GM21390 (cell line): Measurements from ENCODE around the gene OSBPL8.

Experiments
- ATAC-seq: cut with Tn5 transposase; IDR thresholded peaks from one replicate; pipeline ENCODE4 v1.9.1; 2021; ENCODE audit not compliant: unreplicated experiment

OSBPL8 gene, protein sequence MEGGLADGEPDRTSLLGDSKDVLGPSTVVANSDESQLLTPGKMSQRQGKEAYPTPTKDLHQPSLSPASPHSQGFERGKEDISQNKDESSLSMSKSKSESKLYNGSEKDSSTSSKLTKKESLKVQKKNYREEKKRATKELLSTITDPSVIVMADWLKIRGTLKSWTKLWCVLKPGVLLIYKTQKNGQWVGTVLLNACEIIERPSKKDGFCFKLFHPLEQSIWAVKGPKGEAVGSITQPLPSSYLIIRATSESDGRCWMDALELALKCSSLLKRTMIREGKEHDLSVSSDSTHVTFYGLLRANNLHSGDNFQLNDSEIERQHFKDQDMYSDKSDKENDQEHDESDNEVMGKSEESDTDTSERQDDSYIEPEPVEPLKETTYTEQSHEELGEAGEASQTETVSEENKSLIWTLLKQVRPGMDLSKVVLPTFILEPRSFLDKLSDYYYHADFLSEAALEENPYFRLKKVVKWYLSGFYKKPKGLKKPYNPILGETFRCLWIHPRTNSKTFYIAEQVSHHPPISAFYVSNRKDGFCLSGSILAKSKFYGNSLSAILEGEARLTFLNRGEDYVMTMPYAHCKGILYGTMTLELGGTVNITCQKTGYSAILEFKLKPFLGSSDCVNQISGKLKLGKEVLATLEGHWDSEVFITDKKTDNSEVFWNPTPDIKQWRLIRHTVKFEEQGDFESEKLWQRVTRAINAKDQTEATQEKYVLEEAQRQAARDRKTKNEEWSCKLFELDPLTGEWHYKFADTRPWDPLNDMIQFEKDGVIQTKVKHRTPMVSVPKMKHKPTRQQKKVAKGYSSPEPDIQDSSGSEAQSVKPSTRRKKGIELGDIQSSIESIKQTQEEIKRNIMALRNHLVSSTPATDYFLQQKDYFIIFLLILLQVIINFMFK

GRCh38 chr12:76559400-76560085, at the start of gene OSBPL8:
Gene OSBPL8, minus strand, starts transcription at chr12:76559771. Its CDS starts 72,220 bp downstream, at chr12:76487551.
- ATAC-seq = peak; percentile 75

GRCh38 chr12:76608070-76608469, 48.5 kb upstream of the OSBPL8 start:
- ATAC-seq = no peak

GRCh38 chr12:76595056-76595455, 35.5 kb upstream of the OSBPL8 start:
- ATAC-seq = no peak

DNA sequence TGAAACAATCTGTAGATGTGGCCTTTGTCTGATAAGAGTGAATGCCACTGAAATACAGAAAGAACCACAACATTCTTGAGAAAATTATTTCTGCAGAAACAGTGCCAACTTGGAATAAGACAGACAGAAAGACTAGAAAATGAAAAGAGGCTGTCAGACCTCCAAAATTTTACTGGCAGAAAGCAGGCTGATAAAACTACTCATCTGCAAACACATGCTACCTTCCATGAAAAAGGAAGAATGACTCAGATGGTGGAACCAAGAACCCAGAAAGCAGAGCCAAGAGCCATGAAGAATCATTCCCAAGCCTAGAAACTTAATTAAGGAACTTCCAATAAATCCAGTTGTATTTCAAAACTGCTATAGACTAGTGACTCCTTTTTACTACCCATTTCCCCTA, 31.9 kb upstream of the OSBPL8 start:
- no peak for ATAC-seq

DNA sequence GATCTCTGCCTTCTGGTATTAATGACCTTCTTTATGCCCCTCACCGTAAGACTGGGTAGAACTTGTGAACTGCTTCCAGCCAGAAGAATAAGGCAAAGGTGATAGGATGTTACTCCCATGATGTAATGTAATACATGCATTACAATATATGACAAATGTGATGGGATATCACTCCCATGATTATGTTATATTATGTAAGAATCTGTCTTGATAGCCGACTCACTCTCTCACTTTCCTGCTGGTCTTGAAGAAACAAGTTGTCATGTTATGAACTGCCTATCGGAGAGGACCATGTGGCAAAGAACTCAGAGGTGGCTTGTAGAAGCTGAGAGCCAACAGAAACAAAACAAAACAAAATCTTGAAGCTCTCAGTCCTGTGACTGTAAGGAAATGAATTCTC, 30.6 kb upstream of the OSBPL8 start:
- no peak for ATAC-seq

DNA sequence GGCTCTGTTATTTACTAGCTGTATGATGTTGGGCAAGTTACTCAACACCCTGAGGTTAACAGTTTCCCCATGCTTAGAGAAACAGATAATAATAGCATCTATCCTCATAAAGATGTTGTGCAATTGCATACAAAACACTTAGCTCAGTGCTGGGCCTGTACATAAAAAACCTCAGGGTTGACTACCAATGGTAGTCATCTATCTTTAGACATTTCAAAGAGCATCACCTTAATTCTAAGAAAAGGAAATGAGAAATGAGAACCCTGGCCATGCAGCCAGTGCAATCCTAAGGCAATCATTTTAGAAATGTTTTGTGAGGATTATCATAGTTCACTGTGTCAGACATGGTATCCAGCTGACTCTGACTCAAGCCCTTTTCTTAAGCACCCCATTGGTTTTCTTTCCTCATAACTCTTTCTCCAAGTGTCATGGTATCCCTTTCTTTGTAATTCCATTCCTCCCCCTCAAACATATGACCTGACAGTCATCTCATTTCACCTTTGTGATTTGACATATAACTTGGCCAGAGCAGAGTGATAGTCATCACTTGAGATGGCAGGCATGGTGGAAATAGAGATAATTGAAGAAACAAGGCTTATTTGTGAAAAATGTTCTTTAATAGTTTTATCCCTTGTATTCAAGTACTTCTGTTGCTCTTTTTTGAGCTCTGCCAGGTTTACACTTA, 29.5 kb upstream of the OSBPL8 start:
- ATAC-seq = no peak

GRCh38 chr12:76587428-76588178, 28.0 kb upstream of the OSBPL8 start:
- no peak for ATAC-seq

DNA sequence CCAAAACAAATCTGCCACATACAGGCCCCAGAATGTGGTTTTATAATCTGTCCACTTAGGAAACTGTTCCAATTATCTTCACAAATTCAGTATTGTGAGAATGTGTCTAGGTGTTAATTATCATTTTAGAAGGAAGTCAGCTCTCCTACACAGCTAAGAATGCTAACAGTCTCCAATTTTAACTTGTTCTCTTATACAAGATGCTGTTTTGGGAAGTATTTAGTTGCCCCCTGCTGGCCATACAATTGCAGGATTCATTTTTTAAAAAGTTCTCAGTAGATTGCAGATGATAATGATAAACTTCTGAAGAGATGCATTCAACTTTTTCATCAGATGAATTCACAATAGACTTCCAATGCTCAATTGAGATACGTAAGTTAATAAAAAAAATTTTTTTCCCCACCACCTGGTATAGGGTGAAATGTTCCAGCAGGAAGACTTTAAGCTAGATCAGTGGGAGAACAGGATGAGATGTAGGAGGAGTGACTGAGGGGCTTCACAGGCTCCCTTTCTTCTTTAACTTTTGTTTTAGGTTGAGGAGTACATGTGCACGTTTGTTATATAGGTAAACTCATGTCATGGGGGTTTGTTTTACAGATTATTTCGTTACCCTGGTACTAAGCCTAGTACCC, 27.3 kb upstream of the OSBPL8 start:
- peak; percentile 64 for ATAC-seq

- ATAC-seq = no peak
Measured at GRCh38 chr12:76583301-76583700, 23.7 kb upstream of the OSBPL8 start.

- ATAC-seq = no peak
Measured at GRCh38 chr12:76573840-76574373, 14.3 kb upstream of the OSBPL8 start.

DNA sequence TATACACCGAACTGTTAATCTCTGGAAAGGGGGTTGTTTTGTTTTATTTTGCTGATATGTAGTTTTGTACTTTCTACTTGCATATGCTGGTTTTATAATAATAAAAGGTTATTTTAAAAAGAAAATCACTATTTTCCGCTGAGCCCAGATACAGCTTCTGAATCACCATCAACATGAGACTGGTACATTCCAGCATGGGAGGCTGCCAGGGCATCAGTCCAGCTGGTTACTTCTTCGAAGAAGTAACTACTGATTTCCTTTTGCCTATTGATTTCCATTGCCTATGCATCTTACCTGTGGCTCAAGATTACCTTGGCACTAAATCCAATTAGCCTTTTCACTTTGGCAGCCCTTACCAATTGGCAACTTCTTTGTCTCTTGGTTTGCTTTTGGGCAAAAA, 11.7 kb upstream of the OSBPL8 start:
- ATAC-seq = no peak

DNA sequence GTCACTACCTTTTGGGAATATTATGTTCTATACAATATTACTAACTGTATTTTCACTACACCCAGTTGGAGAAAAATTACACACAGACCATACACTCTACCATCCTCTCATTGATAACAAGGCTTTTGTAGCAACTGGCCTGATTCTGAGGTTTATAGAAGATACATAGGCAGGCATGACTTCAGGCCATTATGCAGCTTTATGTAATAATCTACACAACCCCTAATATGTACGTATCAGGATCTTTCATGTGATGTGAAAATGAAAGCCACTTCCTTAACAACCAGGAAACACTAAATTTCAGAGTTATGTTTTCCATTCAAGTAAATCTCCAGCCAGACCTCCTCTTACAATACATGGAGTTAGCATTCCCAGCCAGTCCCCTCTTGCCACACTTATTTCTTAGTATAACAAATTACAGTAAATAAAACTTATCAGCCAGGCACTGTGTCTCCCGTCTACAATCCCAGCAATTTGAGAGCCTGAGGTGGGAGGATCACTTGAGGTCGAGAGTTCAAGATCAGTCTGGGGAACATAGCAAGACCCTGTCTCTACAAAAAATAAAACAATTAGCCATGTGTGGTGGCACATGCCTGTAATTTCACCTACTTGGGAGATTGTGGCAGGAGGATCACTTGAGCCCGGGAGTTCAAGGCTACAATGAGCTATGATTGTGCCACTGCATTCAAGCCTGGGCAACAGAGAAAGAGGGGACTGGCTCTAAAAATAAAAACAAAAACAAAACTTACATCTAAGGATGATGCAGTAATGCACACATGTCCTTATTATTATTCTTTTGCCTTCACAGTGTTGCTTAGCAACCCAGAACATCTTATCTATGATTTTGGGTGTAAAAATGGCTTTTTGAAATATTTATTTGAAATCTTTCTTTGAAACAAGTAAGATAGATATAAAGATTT, 10.4 kb upstream of the OSBPL8 start:
- ATAC-seq = no peak

GRCh38 chr12:76568888-76569551, 9.4 kb upstream of the OSBPL8 start:
- ATAC-seq = no peak

DNA sequence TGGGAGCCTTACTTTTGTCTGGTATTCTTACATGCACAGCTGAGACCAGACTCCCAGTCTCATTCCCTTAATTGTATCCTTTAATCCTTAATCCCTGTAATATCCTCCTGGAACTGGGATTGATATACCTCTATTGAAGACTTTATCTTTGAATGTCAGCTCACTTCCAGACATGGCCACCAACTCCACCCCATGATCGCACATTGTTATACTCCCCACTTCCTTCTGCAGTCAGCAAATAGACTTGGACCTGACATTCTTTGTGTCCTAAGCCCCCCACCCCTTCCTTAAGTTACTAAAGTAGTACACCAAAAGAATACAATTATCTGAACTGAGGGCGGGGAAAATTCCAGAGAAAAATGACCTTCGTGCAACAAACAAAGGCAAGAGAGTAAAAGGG, 8.6 kb upstream of the OSBPL8 start:
- no peak for ATAC-seq

DNA sequence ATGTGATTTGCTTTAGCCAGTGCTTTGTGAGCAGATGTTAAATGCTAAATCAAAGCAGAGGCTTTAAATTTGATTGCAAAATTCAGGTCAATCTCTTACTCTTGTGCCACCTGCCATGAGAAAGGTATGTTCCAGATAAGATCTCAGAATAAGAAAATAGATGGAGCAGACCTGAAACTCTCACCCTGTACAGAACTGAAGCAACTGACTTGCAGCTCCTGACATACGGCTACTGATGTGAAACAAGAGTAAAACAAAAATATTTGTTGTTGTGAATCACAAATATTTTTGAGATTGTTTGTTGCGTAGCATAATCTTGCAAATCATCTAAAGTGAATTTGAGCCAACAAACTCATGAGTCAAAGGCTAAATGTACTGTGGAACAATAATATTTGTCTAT, 3.5 kb upstream of the OSBPL8 start:
- ATAC-seq = no peak

DNA sequence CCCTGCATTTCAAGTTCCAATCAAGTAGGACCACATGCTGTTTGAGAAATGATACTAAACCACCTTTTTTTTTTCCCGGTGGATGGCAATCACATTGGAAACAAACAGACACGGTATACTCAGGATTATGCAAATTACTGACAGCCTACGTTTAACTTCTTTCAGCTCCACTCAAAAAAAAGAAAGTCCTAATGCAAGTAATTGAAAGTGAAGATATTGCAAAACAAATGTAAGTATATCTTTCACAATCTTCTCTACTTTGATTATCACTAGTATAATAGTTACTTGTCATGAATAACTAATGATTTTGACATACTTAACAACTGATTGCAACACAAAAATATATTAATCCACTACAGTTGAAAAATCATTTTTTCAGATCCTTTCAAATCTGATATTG, 2.6 kb upstream of the OSBPL8 start:
- ATAC-seq = no peak

DNA sequence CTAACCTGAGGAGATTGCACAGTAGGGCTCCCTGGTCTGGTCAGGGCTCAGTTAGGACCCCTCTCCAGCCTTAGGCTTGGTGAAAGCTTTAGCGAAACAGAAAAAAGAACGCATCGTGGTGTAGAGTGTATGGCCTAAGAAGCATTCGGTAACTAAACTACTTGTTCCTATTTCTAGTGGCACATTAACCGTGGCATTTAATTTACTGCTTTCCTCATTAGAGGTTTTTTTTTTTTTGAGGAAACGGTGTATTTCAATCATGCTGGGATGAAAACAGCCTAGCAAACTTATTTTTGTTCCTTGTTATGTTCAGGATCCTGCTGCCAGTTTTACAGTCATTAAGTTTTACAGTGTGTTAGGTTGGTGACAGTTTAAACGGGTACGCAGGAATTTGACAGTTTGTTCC, 518 bp upstream of the OSBPL8 start:
- ATAC-seq = peak; percentile 43
